Muscle layer of colon (tissue), 2 donors: ENCODE measurements around the gene AKTIP.
A peak's percentile ranks its signal among the peaks of the same experiment; 100 is the strongest.

ENCODE experiments used
- H3K27ac ChIP-seq: one replicate; pipeline ENCODE4 v1.7.0; 2013; ENCODE audit warnings: low read depth, mild to moderate bottlenecking, low read length, moderate library complexity
- H3K27me3 ChIP-seq, 2 donors: one replicate each; pipeline ENCODE4 v1.7.0; 2013; ENCODE audit warnings: low read length in 2 of 2, mild to moderate bottlenecking in 2 of 2; ENCODE audit not compliant: insufficient read depth in 2 of 2, control insufficient read depth in 1 of 2
- H3K36me3 ChIP-seq: one replicate; pipeline ENCODE4 v1.7.0; 2013; ENCODE audit warnings: mild to moderate bottlenecking, low read length; ENCODE audit not compliant: insufficient read depth
- H3K4me1 ChIP-seq: one replicate; pipeline ENCODE4 v1.7.0; 2013; ENCODE audit warnings: mild to moderate bottlenecking, low read length; ENCODE audit not compliant: insufficient read depth
- H3K4me3 ChIP-seq, 2 donors: one replicate each; pipeline ENCODE4 v1.7.0; 2013; ENCODE audit warnings: low read length in 2 of 2, low read depth in 1 of 2, mild to moderate bottlenecking in 1 of 2, moderate library complexity in 1 of 2
- H3K9ac ChIP-seq: one replicate; pipeline ENCODE4 v1.7.0; 2013; ENCODE audit warnings: low read length
- H3K9me3 ChIP-seq: one replicate; pipeline ENCODE4 v1.7.0; 2013; ENCODE audit warnings: mild to moderate bottlenecking, low read length
- donor health status: abdominal sarcoma.
- donor health status: Adenocarcinoma of cecum.

Gene AKTIP

DNA sequence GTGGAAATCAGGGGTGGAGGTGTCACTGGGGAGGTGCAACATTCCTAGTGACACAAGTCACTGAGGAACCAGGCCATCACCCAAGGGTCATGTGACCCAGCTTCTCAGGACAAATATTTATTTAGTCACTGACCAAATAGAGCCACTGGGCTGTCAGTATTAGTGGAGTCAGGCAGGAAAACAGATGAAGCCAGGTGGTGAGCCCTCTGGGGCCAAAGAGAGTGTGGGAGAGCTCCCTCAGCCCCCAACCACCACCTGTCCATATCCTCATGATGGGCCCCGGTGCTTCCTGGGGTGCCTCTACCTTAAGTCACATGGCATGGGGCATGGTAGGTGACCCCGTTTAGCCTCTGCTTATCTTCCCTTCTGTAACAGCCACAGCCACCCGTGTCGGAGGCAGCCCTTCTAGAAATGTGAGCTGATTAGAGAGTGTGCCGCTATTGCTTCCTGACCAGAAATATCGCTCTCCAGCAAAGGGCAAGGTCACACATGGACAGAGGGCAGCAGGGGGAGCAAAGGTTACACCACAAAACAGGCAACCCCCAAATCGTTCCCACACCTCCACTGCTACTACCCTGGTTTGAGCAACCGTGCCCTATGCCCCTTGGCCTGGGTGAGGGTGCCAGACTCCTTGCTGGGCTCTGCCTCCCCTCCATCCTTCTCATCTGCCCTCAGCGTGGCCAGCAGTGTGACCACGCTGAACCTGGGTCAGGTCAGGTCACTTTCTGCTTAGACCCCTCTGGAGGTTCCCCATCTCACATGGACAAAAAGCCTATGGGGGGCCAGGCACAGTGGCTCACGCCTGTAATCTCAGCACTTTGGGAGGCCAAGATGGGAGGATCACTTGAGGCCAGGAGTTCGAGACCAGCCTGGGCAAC is 8.6 kb upstream of the AKTIP start:
- Histone ChIP-seq H3K27me3 (no peaks in the 10 kb centered on the region), H3K9ac (no peak overlapping the region), H3K27ac (no peak overlapping the region), H3K9me3 (no peaks in the 10 kb centered on the region), H3K4me1 (peaks cover 4% of the 10 kb centered on the region), H3K36me3 (no peaks in the 10 kb centered on the region), H3K4me3 (no peak overlapping the region)

DNA sequence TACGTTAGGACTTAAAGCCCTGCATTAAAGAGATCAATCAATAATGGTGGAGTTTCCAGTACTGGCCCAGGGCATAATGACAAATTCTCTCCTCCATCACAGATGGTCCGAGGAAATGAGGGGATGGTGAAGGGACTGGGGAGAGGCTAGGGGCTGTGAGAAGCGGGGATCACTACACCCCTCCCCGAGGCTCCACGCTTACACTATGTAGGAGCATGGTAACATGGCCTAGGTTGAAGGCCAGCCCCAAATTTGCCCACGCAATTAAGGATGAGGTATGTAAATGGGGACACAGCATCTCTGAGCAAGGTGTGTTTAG is 8.0 kb upstream of the AKTIP start:
- Histone ChIP-seq H3K36me3 (no peaks in the 10 kb centered on the region), H3K4me1 (peaks cover 4% of the 10 kb centered on the region), H3K27ac (no peak overlapping the region), H3K27me3 (no peaks in the 10 kb centered on the region), H3K4me3 (no peak overlapping the region), H3K9ac (no peak overlapping the region), H3K9me3 (no peaks in the 10 kb centered on the region)

DNA sequence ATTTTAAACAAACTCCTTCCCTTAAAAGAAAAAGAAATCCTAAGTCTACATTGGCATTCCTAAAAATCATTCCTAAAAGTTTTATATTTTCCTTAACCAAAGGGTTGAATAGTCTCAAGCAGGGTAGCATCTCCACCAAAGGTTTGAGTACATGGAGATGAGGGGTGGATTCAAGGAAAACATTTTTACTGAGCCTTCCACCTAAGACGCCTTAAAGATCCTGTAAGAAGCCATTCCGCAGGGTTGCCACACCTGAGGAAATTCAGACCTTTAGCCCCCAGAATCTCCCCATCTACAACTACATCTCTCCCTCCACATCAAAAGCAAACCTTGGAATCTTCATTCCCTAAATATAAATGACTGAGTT is 7.7 kb upstream of the AKTIP start:
- H3K4me1 ChIP-seq, result peaks cover 4% of the 10 kb centered on the region
- no peaks in the 10 kb centered on the region for H3K27me3 ChIP-seq
- no peak overlapping the region for H3K27ac ChIP-seq
- no peaks in the 10 kb centered on the region for H3K36me3 ChIP-seq
- no peak overlapping the region for H3K9ac ChIP-seq
- no peaks in the 10 kb centered on the region for H3K9me3 ChIP-seq
- no peak overlapping the region for H3K4me3 ChIP-seq

DNA sequence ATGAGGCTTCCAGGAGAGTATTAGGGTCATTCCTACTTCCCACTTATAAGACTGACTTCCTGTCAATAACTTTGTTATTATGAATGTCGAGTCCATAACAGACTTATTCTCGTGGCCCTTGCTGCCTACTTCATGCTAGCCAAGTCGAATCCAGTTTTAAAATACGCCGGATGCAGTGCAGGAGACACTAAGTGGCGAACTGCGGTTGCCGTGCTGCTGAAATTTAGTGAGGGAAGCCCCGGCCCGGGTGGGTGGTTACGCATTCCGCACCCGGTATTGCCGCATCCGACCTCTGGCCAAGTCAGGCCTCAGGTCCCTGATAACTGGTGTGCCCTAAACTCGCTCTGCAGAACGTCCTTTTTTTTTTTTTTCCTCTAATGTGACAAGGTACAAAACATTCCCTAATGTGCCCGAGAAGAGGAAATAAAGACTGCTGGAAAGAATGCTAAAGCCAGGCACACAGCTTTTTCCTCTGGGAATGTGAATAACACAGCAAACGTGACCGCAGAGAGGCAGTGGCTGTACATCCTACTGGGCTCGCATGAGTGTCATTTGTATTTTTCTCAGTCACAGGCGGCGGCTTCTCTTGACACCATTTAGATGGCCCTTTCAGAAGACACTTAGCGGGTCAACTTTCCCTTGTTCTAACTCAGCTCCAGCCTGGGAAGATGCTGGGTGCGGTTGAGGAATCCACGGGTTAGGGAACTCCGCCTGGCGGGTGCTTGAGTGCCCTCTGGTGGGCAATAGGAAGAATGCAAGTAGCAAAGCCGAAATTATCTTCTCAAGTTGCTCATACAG is 7.1 kb upstream of the AKTIP start:
- Histone ChIP-seq H3K36me3 (no peaks in the 10 kb centered on the region), H3K27ac (no peak overlapping the region), H3K27me3 (no peaks in the 10 kb centered on the region), H3K4me1 (peaks cover 4% of the 10 kb centered on the region), H3K4me3 (peak overlapping the region in 1 of 2 donors; percentile 39), H3K9ac (no peak overlapping the region), H3K9me3 (no peaks in the 10 kb centered on the region)

DNA sequence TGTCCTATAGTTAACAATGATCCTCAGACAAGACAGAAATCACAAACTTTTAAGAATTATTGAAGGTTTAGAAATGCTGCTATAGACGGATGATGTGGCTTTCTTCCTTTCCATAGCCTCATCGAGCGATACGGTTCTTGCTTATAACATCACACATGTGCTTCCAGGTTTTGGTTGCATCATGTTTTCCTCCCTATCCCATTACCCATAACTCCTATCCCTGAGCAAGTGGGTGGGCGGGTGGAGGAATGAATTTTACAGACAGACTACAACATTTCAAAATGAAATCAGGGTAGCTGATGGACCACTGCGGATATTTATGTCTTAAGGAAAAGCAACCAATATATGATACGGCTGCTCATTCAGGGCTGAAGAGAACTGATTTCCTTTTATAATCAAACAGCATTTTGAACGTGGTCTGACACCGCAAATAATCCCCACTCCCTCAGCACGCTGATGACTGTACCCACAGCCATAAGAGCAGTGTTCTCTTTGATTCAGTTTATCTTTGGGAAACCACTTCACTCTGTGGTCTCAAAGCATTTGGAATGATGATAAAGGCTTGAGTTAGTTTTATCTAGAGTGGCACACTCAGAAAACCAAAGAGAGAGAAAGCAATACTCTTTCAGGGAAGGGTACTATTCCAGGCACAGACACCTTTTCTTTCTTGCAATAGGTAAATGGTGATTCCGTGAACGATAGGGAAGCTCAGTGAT is 4.6 kb upstream of the AKTIP start:
- no peak overlapping the region for H3K4me3 ChIP-seq
- H3K9ac ChIP-seq, result no peak overlapping the region
- no peaks in the 10 kb centered on the region for H3K36me3 ChIP-seq
- no peaks in the 10 kb centered on the region for H3K27me3 ChIP-seq
- H3K4me1 ChIP-seq, result peaks cover 13% of the 10 kb centered on the region
- no peak overlapping the region for H3K27ac ChIP-seq
- no peaks in the 10 kb centered on the region for H3K9me3 ChIP-seq

DNA sequence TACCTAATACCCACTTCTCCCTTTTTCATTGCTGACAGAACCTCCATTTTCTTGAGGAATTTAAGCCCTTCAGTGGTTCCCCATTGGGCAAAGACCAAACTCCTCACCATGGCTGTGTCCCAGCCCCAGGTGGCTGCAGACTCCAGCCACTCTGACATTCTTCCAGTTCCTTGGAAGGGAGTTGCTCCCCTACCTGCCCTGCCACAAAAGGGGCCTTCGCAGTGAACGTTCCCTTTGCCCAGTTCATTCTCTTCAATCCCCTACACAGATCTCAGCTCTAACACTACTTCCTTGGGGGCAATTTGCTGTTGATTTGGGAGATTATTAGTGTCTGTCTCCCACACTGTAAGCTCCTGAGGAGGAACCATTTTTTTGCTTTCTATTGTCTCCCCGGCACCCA is 3.2 kb upstream of the AKTIP start:
- H3K4me1 ChIP-seq, result peaks cover 22% of the 10 kb centered on the region
- H3K27me3 ChIP-seq, result no peaks in the 10 kb centered on the region
- no peak overlapping the region for H3K27ac ChIP-seq
- no peaks in the 10 kb centered on the region for H3K9me3 ChIP-seq
- H3K36me3 ChIP-seq, result no peaks in the 10 kb centered on the region
- no peak overlapping the region for H3K9ac ChIP-seq
- H3K4me3 ChIP-seq, result no peak overlapping the region

DNA sequence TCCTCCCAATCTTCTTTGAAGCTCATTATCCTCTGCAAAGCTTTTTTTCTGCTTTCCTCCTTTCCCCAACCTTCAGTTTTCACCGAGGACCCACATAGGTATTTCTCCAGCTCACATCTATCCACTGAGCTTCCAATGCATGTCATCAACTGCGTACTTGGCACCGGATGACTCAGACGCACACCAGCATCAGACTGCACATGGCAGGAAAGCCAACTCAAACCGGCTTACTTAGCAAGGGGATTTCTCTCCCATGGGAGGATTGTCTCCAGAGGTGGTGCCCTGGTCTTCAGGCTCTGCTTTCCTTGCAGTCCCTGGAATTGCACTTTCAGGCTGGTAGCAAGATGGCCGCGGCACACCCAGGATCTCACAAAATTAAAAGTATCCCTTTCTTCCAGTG is 1.7 kb upstream of the AKTIP start:
- no peaks in the 10 kb centered on the region for H3K9me3 ChIP-seq
- H3K36me3 ChIP-seq, result no peaks in the 10 kb centered on the region
- H3K9ac ChIP-seq, result no peak overlapping the region
- H3K27ac ChIP-seq, result peak overlapping the region; percentile 92
- H3K4me3 ChIP-seq, result peak overlapping the region in 1 of 2 donors; percentile 66
- H3K27me3 ChIP-seq, result no peaks in the 10 kb centered on the region
- H3K4me1 ChIP-seq, result peaks cover 25% of the 10 kb centered on the region

DNA sequence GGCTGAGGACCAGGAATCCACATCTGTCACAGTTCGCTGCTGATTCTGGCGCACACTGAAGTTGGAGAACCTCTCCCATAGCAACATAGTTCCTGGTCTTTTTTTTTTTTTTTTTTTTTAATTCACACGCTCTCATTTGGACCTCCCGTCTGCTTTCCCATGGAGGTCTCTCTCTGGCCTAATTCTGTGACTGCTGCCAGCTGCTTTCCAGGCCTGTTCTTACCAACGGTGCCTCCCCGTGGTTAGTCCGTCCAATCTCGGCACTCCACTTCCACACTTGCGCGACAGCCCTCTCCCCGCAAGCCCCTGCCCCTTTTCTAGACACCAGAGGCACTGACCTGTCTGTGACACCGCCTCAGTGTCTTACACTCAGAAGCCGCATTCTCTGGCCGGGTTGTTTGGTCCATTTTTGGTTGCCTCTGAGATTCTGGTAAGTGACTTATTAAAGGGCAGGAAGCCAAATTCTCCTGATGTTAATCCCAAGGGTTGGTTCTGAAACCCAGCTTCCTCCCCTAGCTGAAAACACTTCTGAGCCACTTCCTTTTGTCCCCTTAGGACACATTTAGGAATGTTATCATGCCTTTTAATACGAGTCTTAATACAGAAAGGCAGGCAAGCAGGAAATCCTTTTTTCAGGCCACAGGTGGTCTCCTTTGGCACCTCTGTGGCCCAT is 1.1 kb upstream of the AKTIP start:
- no peaks in the 10 kb centered on the region for H3K27me3 ChIP-seq
- H3K9ac ChIP-seq, result peak overlapping the region; percentile 41
- peak overlapping the region; percentile 92 for H3K27ac ChIP-seq
- H3K4me1 ChIP-seq, result peaks cover 25% of the 10 kb centered on the region
- H3K9me3 ChIP-seq, result no peaks in the 10 kb centered on the region
- H3K36me3 ChIP-seq, result no peaks in the 10 kb centered on the region
- peak overlapping the region in 1 of 2 donors; percentile 66 for H3K4me3 ChIP-seq

DNA sequence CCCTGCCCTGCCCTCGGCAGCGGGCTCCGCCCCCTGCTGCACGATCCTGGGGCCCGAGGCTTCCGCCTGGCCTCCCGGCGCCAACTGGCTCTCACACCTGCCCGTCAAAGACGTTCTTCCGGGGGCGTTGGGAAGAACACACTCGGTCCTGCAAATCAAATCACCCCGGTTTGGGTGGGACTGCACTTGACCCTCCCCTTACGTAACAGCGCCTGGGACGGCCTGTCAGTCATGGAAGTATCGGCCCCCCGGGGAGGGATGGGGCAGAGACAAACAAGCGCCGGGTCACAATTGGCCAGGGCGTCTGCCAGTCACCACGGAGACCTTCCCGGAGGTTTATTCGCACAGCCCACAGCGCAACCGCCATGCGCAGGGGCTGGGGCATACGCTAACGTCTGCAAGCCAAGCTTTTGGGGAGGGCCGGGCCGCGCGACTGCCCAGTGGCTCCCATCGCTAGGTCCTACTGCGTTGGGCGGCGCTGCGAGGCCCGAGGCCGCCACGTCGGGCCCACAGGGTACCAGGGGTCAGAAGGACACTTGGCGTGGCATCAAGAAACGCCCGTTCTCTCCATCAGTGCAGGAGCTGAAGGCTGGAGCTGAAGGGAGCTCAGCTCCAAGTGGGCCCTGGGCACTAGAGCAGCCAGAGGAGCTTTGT is 388 bp upstream of the AKTIP start:
- no peaks in the 10 kb centered on the region for H3K27me3 ChIP-seq
- no peaks in the 10 kb centered on the region for H3K9me3 ChIP-seq
- H3K4me3 ChIP-seq, result peak overlapping the region; percentile 66 to 76
- no peak overlapping the region for H3K9ac ChIP-seq
- H3K27ac ChIP-seq, result peak overlapping the region; percentile 92
- peaks cover 5% of the 10 kb centered on the region for H3K36me3 ChIP-seq
- H3K4me1 ChIP-seq, result peaks cover 25% of the 10 kb centered on the region

DNA sequence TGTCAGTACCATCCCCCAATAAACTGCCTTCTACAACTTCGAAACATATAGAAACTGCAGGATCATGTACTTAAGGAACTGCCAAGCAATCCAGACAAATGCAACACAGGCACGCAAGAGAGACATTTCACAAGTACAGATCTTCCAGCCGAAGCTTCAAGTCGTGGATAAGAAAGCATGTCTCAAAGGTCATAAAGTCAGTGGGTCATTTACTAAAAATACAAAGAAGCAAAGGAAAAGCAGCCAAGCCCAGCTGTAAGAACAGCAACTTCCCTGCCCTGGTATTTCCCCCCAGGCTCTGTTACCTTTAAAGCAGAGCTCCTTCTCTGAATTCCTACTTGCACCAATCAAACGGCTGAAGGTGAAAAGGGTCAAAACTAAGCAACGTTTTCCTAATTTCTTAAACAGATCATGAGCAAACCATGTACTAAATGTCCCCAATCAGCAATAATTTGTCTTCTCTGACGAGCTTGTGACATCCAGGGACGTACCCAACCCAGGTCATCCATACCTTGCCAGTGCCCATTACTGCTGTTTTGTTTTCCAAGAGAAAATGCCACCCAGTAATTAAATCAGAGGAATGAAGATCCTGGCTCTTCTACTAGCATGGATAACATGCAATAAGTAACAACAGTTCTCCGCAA is 1.7 kb downstream of the AKTIP start:
- Histone ChIP-seq H3K9me3 (no peaks in the 10 kb centered on the region), H3K27me3 (no peaks in the 10 kb centered on the region), H3K36me3 (peaks cover 22% of the 10 kb centered on the region), H3K9ac (no peak overlapping the region), H3K4me1 (peaks cover 25% of the 10 kb centered on the region), H3K4me3 (no peak overlapping the region), H3K27ac (no peak overlapping the region)
